K562 (cell line): ENCODE data around the gene PUS10. TPM values are rescaled to one million over a fixed set of nuclear protein-coding genes. Genes with fewer than 3 reads are reported as not detected.

Experiments used
- ATAC-seq: fragments of 200-7000 bp; cut with Tn5 transposase; 3 replicates; pipeline ENCODE4 v1.9.1; 2020; ENCODE audit warnings: moderate library complexity
- BruUV-seq: library from RNA; stranded (reverse); fragments of 400-500 nt; replicated peaks from 2 replicates; lab custom pipeline; 2021; lab: Mats Ljungman, UMichigan
- CTCF ChIA-PET: fragments of 300-600 bp; formaldehyde crosslinking; extraction: SDS; loops from one replicate; lab custom pipeline; 2021; ENCODE audit warnings: low intra/inter-chr PET ratio; lab: Yijun Ruan, JAX
- POLR2A ChIA-PET: fragments of 300-600, 350-650 bp; sonication (Branson Sonifier 250); formaldehyde crosslinking; extraction: SDS; loops from one replicate; lab custom pipeline; 2021; ENCODE audit warnings: antibody characterized with exemption, inconsistent platforms; lab: Yijun Ruan, JAX
- DNase-seq, 4 experiments: peaks; one replicate each; pipeline versions ENCODE4 v3.0.0 to v3.0.0-alpha.2; 2011 to 2018; ENCODE audit warnings: low spot score in 3 of 4, mixed read lengths in 3 of 4; ENCODE audit errors: extremely low read depth in 1 of 4
- FAIRE-seq: peaks from 2 replicates; lab custom pipeline; 2011; peaks lifted over from hg19 to GRCh38; lab: Jason Lieb, UNC
- H2AFZ ChIP-seq: 2 replicates; pipeline ENCODE4 v1.6.0; 2011; ENCODE audit warnings: low read depth, low read length, control low read depth, inconsistent platforms
- H3K27ac ChIP-seq: fragments of 200-600 bp; 3 replicates; pipeline ENCODE4 v1.8.0; 2011; ENCODE audit warnings: low read depth, mild to moderate bottlenecking, control low read depth, inconsistent platforms, low read length, moderate library complexity, mixed read lengths; ENCODE audit errors: extremely low read depth
- H3K27me3 ChIP-seq, 2 experiments: fragments of 300-600 bp in 1 of 2; 2 replicates in 1 of 2; 3 replicates in 1 of 2; pipeline versions ENCODE4 v1.6.0 to v1.8.0; 2011; ENCODE audit warnings: inconsistent platforms in 2 of 2, low read length in 2 of 2, mild to moderate bottlenecking in 1 of 2, mixed read lengths in 1 of 2, moderate library complexity in 1 of 2; ENCODE audit not compliant: control insufficient read depth in 2 of 2, insufficient read depth in 2 of 2
- H3K36me3 ChIP-seq: fragments of 300-600 bp; 3 replicates; pipeline ENCODE4 v1.8.0; 2011; ENCODE audit warnings: mild to moderate bottlenecking, low read length, inconsistent platforms; ENCODE audit not compliant: control insufficient read depth, insufficient read depth
- H3K4me1 ChIP-seq, 2 experiments: fragments of 200-600 bp in 1 of 2; replicated peaks in 1 of 2; 2 replicates in 1 of 2; 3 replicates in 1 of 2; pipeline versions ENCODE4 v1.5.1 to v1.8.0; 2011; ENCODE audit warnings: inconsistent platforms in 2 of 2, low read length in 2 of 2, mild to moderate bottlenecking in 1 of 2, mixed read lengths in 1 of 2, moderate library complexity in 1 of 2; ENCODE audit not compliant: control insufficient read depth in 2 of 2, insufficient read depth in 2 of 2
- H3K4me2 ChIP-seq: 2 replicates; pipeline ENCODE4 v1.6.1; 2011; ENCODE audit warnings: low read length, control low read depth, inconsistent platforms, mixed read lengths; ENCODE audit not compliant: insufficient read depth
- H3K4me3 ChIP-seq: fragments of 200-600 bp; sonication (generic), shearing (Covaris generic); 2 replicates; pipeline ENCODE4 v1.5.1; 2016; ENCODE audit warnings: control low read depth, inconsistent platforms
- H3K79me2 ChIP-seq: fragments of 200-600 bp; 3 replicates; pipeline ENCODE4 v1.8.0; 2011; ENCODE audit warnings: low read length, inconsistent platforms; ENCODE audit not compliant: control insufficient read depth, insufficient read depth
- H3K9ac ChIP-seq, 2 experiments: 2 replicates each; pipeline versions ENCODE4 v1.6.0 to v1.6.1; 2011; ENCODE audit warnings: low read depth in 2 of 2, low read length in 2 of 2, control low read depth in 1 of 2, inconsistent platforms in 1 of 2, mild to moderate bottlenecking in 1 of 2, mixed read lengths in 1 of 2; ENCODE audit not compliant: insufficient read depth in 1 of 2
- H3K9me1 ChIP-seq: one replicate; pipeline ENCODE4 v1.6.0; 2011; ENCODE audit warnings: inconsistent platforms, mild to moderate bottlenecking, low read length, moderate library complexity; ENCODE audit not compliant: control insufficient read depth, insufficient read depth
- H3K9me3 ChIP-seq: replicated peaks from 2 replicates; pipeline ENCODE4 v1.5.1; 2011; ENCODE audit warnings: low read depth, low read length, inconsistent platforms; ENCODE audit not compliant: control insufficient read depth, insufficient read depth
- H4K20me1 ChIP-seq: replicated peaks from 2 replicates; pipeline ENCODE4 v1.6.1; 2011; ENCODE audit warnings: low read length, inconsistent platforms, mixed read lengths; ENCODE audit not compliant: control insufficient read depth, insufficient read depth
- ADNP ChIP-seq: fragments of 200-800 bp; sonication (Bioruptor generic); IDR thresholded peaks from 2 replicates; pipeline ENCODE4 v1.6.1; 2016; ENCODE audit warnings: missing genetic modification characterization, missing compliant biosample characterization
- BCOR ChIP-seq: fragments of 450-650 bp; IDR thresholded peaks from 2 replicates; pipeline ENCODE4 v1.6.1; 2016
- CCNT2 ChIP-seq: IDR thresholded peaks from 2 replicates; pipeline ENCODE4 v1.6.1; 2011; ENCODE audit warnings: borderline replicate concordance, low read depth, mild to moderate bottlenecking, moderate library complexity, mixed read lengths, low read length; ENCODE audit not compliant: insufficient read length; ENCODE audit errors: extremely low read depth
- DIDO1 ChIP-seq: fragments of 450-650 bp; IDR thresholded peaks from 2 replicates; pipeline ENCODE4 v1.6.1; 2016; ENCODE audit warnings: low read depth, missing biosample characterization, missing genetic modification characterization
- IRF1 ChIP-seq: sonication (generic); formaldehyde crosslinking; IDR thresholded peaks from 2 replicates; pipeline ENCODE4 v1.8.0; 2022; ENCODE audit warnings: missing genetic modification reagents, mild to moderate bottlenecking, borderline replicate concordance
- KDM1A ChIP-seq, 2 experiments: fragments of 450-650 bp; IDR thresholded peaks; 2 replicates each; pipeline ENCODE4 v1.6.1; 2016; ENCODE audit warnings: mild to moderate bottlenecking in 2 of 2
- RBM25 ChIP-seq: fragments of 200-400 bp; formaldehyde crosslinking; IDR thresholded peaks from 2 replicates; pipeline ENCODE4 v1.6.1; 2018; ENCODE audit warnings: low read length, low read depth, moderate library complexity; ENCODE audit not compliant: severe bottlenecking
- ZBTB11 ChIP-seq, 3 experiments: fragments of 200-800 bp in 1 of 3; fragments of 250-450 bp in 1 of 3; fragments of 450-650 bp in 1 of 3; sonication (Bioruptor Pico) in 1 of 3; sonication (Bioruptor generic) in 1 of 3; formaldehyde crosslinking in 1 of 3; IDR thresholded peaks; 2 replicates each; pipeline versions ENCODE4 v1.6.1 to v1.8.0; 2016 to 2022; ENCODE audit warnings: mild to moderate bottlenecking in 2 of 3, missing genetic modification characterization in 2 of 3, missing compliant biosample characterization in 1 of 3, moderate library complexity in 1 of 3
- ZFPM2 ChIP-seq: fragments of 250-450 bp; sonication (Bioruptor Pico); IDR thresholded peaks from 2 replicates; pipeline ENCODE4 v1.5.1; 2022; ENCODE audit warnings: mild to moderate bottlenecking
- ZKSCAN1 ChIP-seq: fragments of 150-350 bp; IDR thresholded peaks from 2 replicates; pipeline ENCODE4 v1.6.1; 2016; ENCODE audit warnings: low read depth, low read length
- ZNF224 ChIP-seq: sonication (generic); formaldehyde crosslinking; IDR thresholded peaks from 2 replicates; pipeline ENCODE4 v1.8.0; 2022; ENCODE audit warnings: mild to moderate bottlenecking, missing genetic modification reagents
- ZNF408 ChIP-seq: fragments of 250-450 bp; sonication (Bioruptor Pico); IDR thresholded peaks from 2 replicates; pipeline ENCODE4 v1.4.0; 2020; ENCODE audit warnings: low read depth, mild to moderate bottlenecking, moderate library complexity
- ZNF778 ChIP-seq: fragments of 450-650 bp; formaldehyde crosslinking; IDR thresholded peaks from 2 replicates; pipeline ENCODE4 v1.4.0; 2020; ENCODE audit warnings: mild to moderate bottlenecking, moderate library complexity
- in situ Hi-C: fragments of 300-500 bp; cut with MboI; formaldehyde crosslinking; loops from 4 replicates; pipeline ENCODE4 v1.15.0; 2018; ENCODE audit warnings: inconsistent platforms, mixed read lengths
- intact Hi-C: fragments of 100-400 bp; cut with micrococcal nuclease; formaldehyde crosslinking; loops from 2 replicates; pipeline ENCODE4 v1.14.2; 2022
- polyA plus RNA-seq, 8 experiments: library from polyadenylated mRNA; depleted of rRNA in 4 of 8; stranded (reverse) in 5 of 8; unstranded in 3 of 8; fragments of >200 nt; fragmentation: Nextera tagmentation in 2 of 8; fragmentation: Illumina TruSeq in 1 of 8; extraction: Ambion mirVana in 2 of 8; extraction: Trizol in 1 of 8; gene quantifications; 2 replicates each; pipeline versions ENCODE4 v1.2.1 to v1.2.3, GENCODE V29; 2011 to 2014; ENCODE audit warnings: inconsistent platforms in 1 of 8, missing spikeins in 1 of 8
- total RNA-seq, 7 experiments: library from RNA; depleted of rRNA in 6 of 7; stranded (reverse); fragments of >200 nt in 6 of 7; fragmentation: Illumina TruSeq in 2 of 7; extraction: Trizol in 2 of 7; gene quantifications; 2 replicates each; pipeline versions ENCODE4 v1.2.1 to v1.2.3, GENCODE V29; 2011 to 2021; ENCODE audit warnings: low replicate concordance in 1 of 7

PUS10 gene
- total and polyA plus RNA-seq, 9 of the 15 experiments (the other 6 are each of a cell fraction or from before 2014, with no cell fraction given) = 5.0 to 10.7 (median 7.6) TPM

- no peak overlapping the region for H2AFZ ChIP-seq
- no peak overlapping the region for H3K4me2 ChIP-seq
- H3K9me1 ChIP-seq = no peaks in the 10 kb centered on the region
- intact Hi-C loops = no loop called here
- H3K27me3 ChIP-seq = no peaks in the 10 kb centered on the region
- DNase-seq (no peak), FAIRE-seq (no peak)
- no peaks in the 10 kb centered on the region for H3K9me3 ChIP-seq
- POLR2A ChIA-PET = interaction anchor here (0.9 kb wide), 1 partner anchor 17 kb away, joined by 3 read pairs; no protein-coding TSS in a partner anchor
- no peak overlapping the region for H3K9ac ChIP-seq
- TF ChIP-seq KDM1A (IDR thresholded peaks at IDR 0.05) (0 out of 4 replicates have a peak, but pooled peaks have one; percentile 34 to 53), CCNT2 (no peak), RBM25 (peak; percentile 59), ADNP (0 out of 2 replicates have a peak, but pooled peaks have one; percentile 26), BCOR (peak; percentile 71)
- TF ChIP-seq, all 486 proteins: peak for 4
- H3K79me2 ChIP-seq = no peaks in the 10 kb centered on the region
- ATAC-seq = no peak
- H3K27ac ChIP-seq = no peak overlapping the region
- peaks cover 5% of the 10 kb centered on the region; the same call in 1 of the 3 replicates for H3K36me3 ChIP-seq
- H3K4me3 ChIP-seq = no peak overlapping the region
- H4K20me1 ChIP-seq = no peaks in the 10 kb centered on the region
- CTCF ChIA-PET = no interaction called here
- no TSS peak for BruUV-seq
- in situ Hi-C loops = no loop called here
- no peaks in the 10 kb centered on the region for H3K4me1 ChIP-seq
These were observed 41.3 kb upstream of the PUS10 start for GRCh38 chr2:61059382-61059781.

- BruUV-seq = no TSS peak
- no peak for ATAC-seq
- POLR2A ChIA-PET = no interaction called here
- TF ChIP-seq IRF1 (CRISPR knock-in tag) = no peak
- no peak for TF ChIP-seq ZKSCAN1
- TF ChIP-seq ZFPM2 (CRISPR knock-in tag) = no peak
- no peak for TF ChIP-seq ZBTB11 (CRISPR knock-in tag; IDR thresholded peaks at IDR 0.05)
- no peak for TF ChIP-seq ZNF224 (CRISPR knock-in tag)
- no peak for TF ChIP-seq ZNF778 (CRISPR knock-in tag)
- TF ChIP-seq DIDO1 (tag) = no peak
- TF ChIP-seq ZNF408 (CRISPR knock-in tag) = no peak
These were observed 39.5 kb upstream of the PUS10 start for GRCh38 chr2:61057562-61057961.

More at GRCh38 chr2:61057562-61057961, 39.5 kb upstream of the PUS10 start:
- Histone ChIP-seq H3K9me1 (no peaks in the 10 kb centered on the region), H3K4me1 (no peaks in the 10 kb centered on the region), H2AFZ (no peak overlapping the region), H3K9me3 (no peaks in the 10 kb centered on the region), H3K4me3 (no peak overlapping the region), H3K27me3 (no peaks in the 10 kb centered on the region), H3K79me2 (no peaks in the 10 kb centered on the region), H3K36me3 (peaks cover 5% of the 10 kb centered on the region; the same call in 1 of the 3 replicates), H3K27ac (no peak overlapping the region), H4K20me1 (no peaks in the 10 kb centered on the region), H3K4me2 (no peak overlapping the region), H3K9ac (no peak overlapping the region)
- intact Hi-C loops = no loop called here
- in situ Hi-C loops = no loop called here
- DNase-seq (no peak), FAIRE-seq (no peak)
- CTCF ChIA-PET = no interaction called here
